Neural cell (in vitro differentiated cells): ENCODE data around the gene CSPG4.
"Not testable (repeated sequence)": the region's sequence is repeated elsewhere in the genome, so short reads cannot be mapped to it uniquely, and the experiment has no call there.

Experiments
- CTCF ChIP-seq: fragments of 450-650 bp; IDR thresholded peaks from 2 replicates; pipeline ENCODE4 v1.5.1; 2014; ENCODE audit warnings: antibody characterized with exemption, mild to moderate bottlenecking, moderate library complexity; ENCODE audit not compliant: poor library complexity, severe bottlenecking
- EZH2 ChIP-seq: fragments of 200-600, 300-800 bp; shearing (Covaris generic), sonication (generic); IDR thresholded peaks from 2 replicates; pipeline ENCODE4 v1.6.1; 2014; ENCODE audit warnings: antibody characterized with exemption, low read length, borderline replicate concordance, mild to moderate bottlenecking; ENCODE audit not compliant: insufficient read depth, poor library complexity, severe bottlenecking
- POLR2AphosphoS5 ChIP-seq: IDR thresholded peaks from 2 replicates; pipeline ENCODE4 v1.6.1; 2012
- RAD21 ChIP-seq: fragments of 450-650 bp; conservative IDR thresholded peaks from 2 replicates; pipeline ENCODE4 v1.6.1; 2014; ENCODE audit warnings: antibody characterized with exemption, mild to moderate bottlenecking, moderate library complexity
- SMC3 ChIP-seq: fragments of 450-650 bp; conservative IDR thresholded peaks from 2 replicates; pipeline ENCODE4 v1.6.1; 2014; ENCODE audit warnings: antibody characterized with exemption, mild to moderate bottlenecking, moderate library complexity; ENCODE audit not compliant: poor library complexity
- TAF1 ChIP-seq: IDR thresholded peaks from 2 replicates; pipeline ENCODE4 v1.6.1; 2012; ENCODE audit warnings: low read depth

GRCh38 chr15:75699517-75699916 lies 13.1 kb downstream of the CSPG4 start:
- not testable (repeated sequence) for TF ChIP-seq CTCF, POLR2AphosphoS5, EZH2, RAD21, SMC3, TAF1
